ENCODE data around the gene MINDY1. TPM values are rescaled to one million over a fixed set of nuclear protein-coding genes. Genes with fewer than 3 reads are reported as not detected.
A peak's percentile ranks its signal among the peaks of the same experiment; 100 is the strongest.

Gene MINDY1
- total RNA-seq, 2 donors from 2014 or later: 16.9 to 28.3 TPM

DNA sequence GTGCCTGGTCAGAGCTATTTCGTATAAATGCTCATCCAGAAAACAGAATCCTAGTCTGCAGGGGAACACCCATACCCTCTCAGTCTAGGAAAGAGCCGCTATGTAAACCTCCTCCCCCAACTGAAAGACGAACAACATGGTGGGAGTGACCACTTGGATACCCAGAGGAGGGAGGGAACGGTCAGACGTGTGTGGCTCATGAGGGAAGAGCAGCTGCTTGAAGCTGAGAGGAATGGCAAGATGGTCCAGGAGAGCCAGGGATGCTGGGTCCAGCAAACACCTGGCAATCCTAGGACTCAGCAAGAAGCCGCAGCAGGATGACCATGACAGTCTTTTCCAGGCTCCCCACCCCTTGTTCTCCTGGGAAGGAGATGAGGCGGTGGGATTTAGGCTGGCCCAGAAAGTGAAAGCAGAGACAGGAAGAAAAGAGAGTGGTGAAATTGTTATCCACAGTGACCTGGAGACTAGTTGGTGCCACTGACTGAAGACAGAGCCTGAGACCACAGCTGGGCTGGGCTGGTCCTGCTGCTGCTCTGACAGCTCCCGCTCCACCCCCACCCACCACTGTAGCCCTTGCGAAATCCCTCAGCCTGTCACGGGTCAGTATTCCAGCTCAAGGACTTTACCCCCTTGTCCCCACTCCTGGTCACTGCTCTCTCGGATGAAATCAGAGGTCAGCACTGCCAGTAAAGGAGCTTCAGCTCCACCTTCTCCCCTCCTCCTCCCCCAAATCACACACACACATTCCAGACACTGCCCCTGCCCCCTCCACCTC, 35.7 kb downstream of the MINDY1 start:
- TF ChIP-seq, protein P1, sequence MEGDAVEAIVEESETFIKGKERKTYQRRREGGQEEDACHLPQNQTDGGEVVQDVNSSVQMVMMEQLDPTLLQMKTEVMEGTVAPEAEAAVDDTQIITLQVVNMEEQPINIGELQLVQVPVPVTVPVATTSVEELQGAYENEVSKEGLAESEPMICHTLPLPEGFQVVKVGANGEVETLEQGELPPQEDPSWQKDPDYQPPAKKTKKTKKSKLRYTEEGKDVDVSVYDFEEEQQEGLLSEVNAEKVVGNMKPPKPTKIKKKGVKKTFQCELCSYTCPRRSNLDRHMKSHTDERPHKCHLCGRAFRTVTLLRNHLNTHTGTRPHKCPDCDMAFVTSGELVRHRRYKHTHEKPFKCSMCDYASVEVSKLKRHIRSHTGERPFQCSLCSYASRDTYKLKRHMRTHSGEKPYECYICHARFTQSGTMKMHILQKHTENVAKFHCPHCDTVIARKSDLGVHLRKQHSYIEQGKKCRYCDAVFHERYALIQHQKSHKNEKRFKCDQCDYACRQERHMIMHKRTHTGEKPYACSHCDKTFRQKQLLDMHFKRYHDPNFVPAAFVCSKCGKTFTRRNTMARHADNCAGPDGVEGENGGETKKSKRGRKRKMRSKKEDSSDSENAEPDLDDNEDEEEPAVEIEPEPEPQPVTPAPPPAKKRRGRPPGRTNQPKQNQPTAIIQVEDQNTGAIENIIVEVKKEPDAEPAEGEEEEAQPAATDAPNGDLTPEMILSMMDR (IDR thresholded peaks at IDR 0.05): no peak
- Histone ChIP-seq H3K4me3 (peak overlapping the region; percentile 89), H3K27me3 (replicated peaks; ENCODE audit: insufficient read depth) (no peaks in the 10 kb centered on the region), H3K9me3 (no peaks in the 10 kb centered on the region), H3K36me3 (peaks cover 30% of the 10 kb centered on the region), H3K4me1 (ENCODE audit: control insufficient read depth in 1 of 2, low read depth in 2 of 2) (peaks cover 28 to 48% of the 10 kb centered on the region in 2 donors), H3K27ac (peak overlapping the region; percentile 92 to 94)
- ATAC-seq (ENCODE audit: insufficient number of reproducible peaks, low FRiP score, low read depth): peak; percentile 35
- DNase-seq (ENCODE audit: low spot score): no peak

DNA sequence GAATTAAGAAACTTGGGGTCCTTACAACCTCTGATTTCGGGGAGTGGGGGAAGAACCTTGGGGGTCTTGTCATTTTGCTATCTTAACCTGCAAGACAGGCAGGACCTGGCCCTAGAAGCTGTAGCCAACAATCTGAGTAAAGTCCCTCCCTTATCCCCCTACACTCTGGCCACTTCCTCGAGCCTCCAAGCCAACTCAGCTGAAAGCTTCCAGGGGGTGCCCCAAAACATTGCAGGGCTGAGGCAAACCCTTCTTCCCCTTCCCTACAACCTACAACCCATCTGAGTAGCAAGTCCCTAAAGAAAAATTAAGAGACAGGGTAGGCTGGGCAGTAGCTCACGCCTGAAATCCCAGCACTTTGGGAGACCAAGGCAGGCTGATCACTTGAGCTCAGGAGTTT, 37.1 kb downstream of the MINDY1 start:
- Histone ChIP-seq H3K4me3 (no peak overlapping the region), H3K9me3 (no peaks in the 10 kb centered on the region), H3K27ac (no peak overlapping the region), H3K27me3 (replicated peaks; ENCODE audit: insufficient read depth) (no peaks in the 10 kb centered on the region), H3K4me1 (ENCODE audit: control insufficient read depth in 1 of 2, low read depth in 2 of 2) (peaks cover 28 to 40% of the 10 kb centered on the region in 2 donors), H3K36me3 (peaks cover 39% of the 10 kb centered on the region)
- no peak for DNase-seq (ENCODE audit: low spot score)
- no peak for ATAC-seq (ENCODE audit: insufficient number of reproducible peaks, low FRiP score, low read depth)
- TF ChIP-seq, protein P1 (IDR thresholded peaks at IDR 0.05): no peak

DNA sequence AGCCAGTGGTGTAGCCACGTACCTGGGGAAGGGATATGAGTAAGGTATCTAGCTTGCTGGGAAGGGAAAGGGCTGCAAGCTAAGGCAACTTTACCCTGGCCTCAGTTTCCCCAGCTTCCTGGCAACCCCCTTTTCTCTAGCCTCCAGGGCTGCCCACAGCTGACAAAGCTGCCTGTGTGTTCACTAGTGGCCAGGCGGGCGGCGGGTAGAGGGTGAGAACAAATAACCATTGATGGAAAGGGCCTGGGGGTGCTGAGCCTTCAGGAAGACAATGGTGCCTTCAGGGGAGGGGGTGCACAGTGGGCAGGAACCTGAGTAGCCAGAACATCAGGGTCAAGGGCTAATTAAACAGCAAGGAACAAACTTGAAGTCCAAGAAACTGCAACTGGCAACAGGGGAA, 38.2 kb downstream of the MINDY1 start:
- Histone ChIP-seq H3K4me1 (ENCODE audit: control insufficient read depth in 1 of 2, low read depth in 2 of 2) (peaks cover 28 to 39% of the 10 kb centered on the region in 2 donors), H3K4me3 (no peak overlapping the region), H3K9me3 (no peaks in the 10 kb centered on the region), H3K27ac (no peak overlapping the region), H3K36me3 (peaks cover 51% of the 10 kb centered on the region), H3K27me3 (replicated peaks; ENCODE audit: insufficient read depth) (no peaks in the 10 kb centered on the region)
- ATAC-seq (ENCODE audit: insufficient number of reproducible peaks, low FRiP score, low read depth) (no peak), DNase-seq (ENCODE audit: low spot score) (no peak)
- TF ChIP-seq, protein P1 (IDR thresholded peaks at IDR 0.05): no peak

DNA sequence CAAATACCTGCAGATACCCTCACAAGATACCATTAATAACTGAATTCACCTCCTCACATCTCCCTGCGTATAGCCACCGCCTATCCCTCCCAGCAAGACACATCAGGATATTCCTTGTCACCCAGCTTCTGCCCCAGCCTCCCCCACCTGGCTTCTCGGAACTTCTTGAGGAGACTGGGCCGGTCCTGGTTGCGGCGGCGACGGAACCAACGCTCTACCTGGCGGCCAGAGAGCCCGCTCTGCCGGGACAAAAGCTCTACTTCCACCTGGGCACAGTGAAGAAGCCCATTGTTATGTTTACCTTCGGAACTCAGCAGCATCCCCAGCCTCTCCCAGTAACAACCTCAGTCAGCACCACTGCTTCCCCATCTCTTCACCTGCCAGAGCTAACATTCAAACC, 38.8 kb downstream of the MINDY1 start:
- DNase-seq (ENCODE audit: low spot score) (no peak), ATAC-seq (ENCODE audit: insufficient number of reproducible peaks, low FRiP score, low read depth) (no peak)
- peaks cover 28 to 34% of the 10 kb centered on the region in 2 donors for H3K4me1 ChIP-seq (ENCODE audit: control insufficient read depth in 1 of 2, low read depth in 2 of 2)

DNA sequence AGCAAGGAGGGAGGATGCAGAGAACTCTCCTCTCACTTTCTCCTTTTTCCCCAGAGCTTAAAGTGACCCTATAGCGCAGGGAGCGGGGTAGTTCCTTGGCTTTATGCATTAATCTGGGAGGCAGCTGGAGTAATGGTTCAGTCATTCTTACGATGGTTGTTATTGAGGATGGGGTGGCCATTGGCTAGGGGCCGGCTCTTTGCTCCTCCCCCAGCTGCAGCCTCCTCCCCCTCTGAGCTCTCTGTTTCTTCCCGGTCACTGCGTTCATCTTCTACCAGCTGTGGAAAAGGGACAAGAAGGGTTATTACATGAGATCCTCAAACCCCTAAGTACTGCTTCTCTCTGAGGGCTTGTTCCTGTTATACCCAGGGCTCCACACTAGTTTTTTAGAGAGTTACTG, 40.7 kb downstream of the MINDY1 start:
- no peak overlapping the region for H3K4me3 ChIP-seq
- no peaks in the 10 kb centered on the region for H3K27me3 ChIP-seq (replicated peaks; ENCODE audit: insufficient read depth)
- TF ChIP-seq, protein P1 (IDR thresholded peaks at IDR 0.05): no peak
- H3K36me3 ChIP-seq: peaks cover 73% of the 10 kb centered on the region
- H3K9me3 ChIP-seq: no peaks in the 10 kb centered on the region
- no peak for ATAC-seq (ENCODE audit: insufficient number of reproducible peaks, low FRiP score, low read depth)
- DNase-seq (ENCODE audit: low spot score): no peak
- H3K4me1 ChIP-seq (ENCODE audit: control insufficient read depth in 1 of 2, low read depth in 2 of 2): peaks cover 10 to 14% of the 10 kb centered on the region in 2 donors
- H3K27ac ChIP-seq: no peak overlapping the region

More for the DNA sequence above, 38.8 kb downstream of the MINDY1 start:
- TF ChIP-seq, protein P1 (IDR thresholded peaks at IDR 0.05): no peak
- H3K9me3 ChIP-seq: no peaks in the 10 kb centered on the region
- H3K27ac ChIP-seq: no peak overlapping the region
- H3K4me3 ChIP-seq: no peak overlapping the region
- H3K36me3 ChIP-seq: peaks cover 56% of the 10 kb centered on the region
- H3K27me3 ChIP-seq (replicated peaks; ENCODE audit: insufficient read depth): no peaks in the 10 kb centered on the region

Data from thoracic aorta (tissue), 2 donors.